ENCODE measurements around the gene SELENOK.

GRCh38 chr3:53858096-53858741, 33.4 kb downstream of the SELENOK start:
- no peak for TF ChIP-seq CTCF (IDR thresholded peaks at IDR 0.05)
- no peak for TF ChIP-seq POLR2A (IDR thresholded peaks at IDR 0.05)

Data from body of pancreas (tissue), 4 donors.